ENCODE results near the gene ZNF219. TPM values are rescaled to one million over a fixed set of nuclear protein-coding genes. Genes with fewer than 3 reads are reported as not detected.

The ZNF219 gene
- total and polyA plus RNA-seq, 2 of the 13 experiments (the other 11 are each of a cell fraction or from before 2014, with no cell fraction given), result 34.5 to 36.6 TPM

- TF ChIP-seq AKNA (CRISPR knock-in tag; IDR thresholded peaks at IDR 0.05; ENCODE audit: borderline replicate concordance), result no peak
- 0 out of 2 replicates have a peak, but pooled peaks have one; percentile 34 for TF ChIP-seq HOXA5 (CRISPR knock-in tag; IDR thresholded peaks at IDR 0.05)
- no peak for TF ChIP-seq PHB2 (IDR thresholded peaks at IDR 0.05; ENCODE audit: partially characterized antibody)
- TF ChIP-seq HNRNPK (IDR thresholded peaks at IDR 0.05; ENCODE audit: low read depth, low read length, poor library complexity, severe bottlenecking), result no peak
- no peak for TF ChIP-seq ZNF501 (CRISPR knock-in tag; IDR thresholded peaks at IDR 0.05)
- TF ChIP-seq SAP130 (CRISPR knock-in tag; IDR thresholded peaks at IDR 0.05; ENCODE audit: low read depth), result peak; percentile 59
- no peak for TF ChIP-seq ZKSCAN8 (CRISPR knock-in tag; IDR thresholded peaks at IDR 0.05; ENCODE audit: borderline replicate concordance)
- TF ChIP-seq RAD51 (IDR thresholded peaks at IDR 0.05; ENCODE audit: borderline replicate concordance), result no peak
- TF ChIP-seq ZNF446 (CRISPR knock-in tag; IDR thresholded peaks at IDR 0.05), result no peak
- no peak for TF ChIP-seq SSRP1 (CRISPR knock-in tag; IDR thresholded peaks at IDR 0.05)
- no peak for TF ChIP-seq TERF1 (CRISPR knock-in tag; IDR thresholded peaks at IDR 0.05)
- no peak for TF ChIP-seq PTBP1 (IDR thresholded peaks at IDR 0.05; ENCODE audit: low read depth, low read length, poor library complexity, severe bottlenecking)
- 0 out of 2 replicates have a peak, but pooled peaks have one; percentile 34 for TF ChIP-seq ZBTB49 (CRISPR knock-in tag; IDR thresholded peaks at IDR 0.05; ENCODE audit: borderline replicate concordance)
- no peak for TF ChIP-seq ZNF652 (CRISPR knock-in tag; IDR thresholded peaks at IDR 0.05; ENCODE audit: borderline replicate concordance, low read depth)
- TF ChIP-seq HDAC6 (IDR thresholded peaks at IDR 0.05; ENCODE audit: low read depth, low read length), result no peak
- no peak for TF ChIP-seq RNF219 (CRISPR knock-in tag; IDR thresholded peaks at IDR 0.05)
- TF ChIP-seq SATB2 (CRISPR knock-in tag; IDR thresholded peaks at IDR 0.05), result peak; percentile 80; the same call in 1 of the 2 replicates
- TF ChIP-seq PHF20 (CRISPR knock-in tag; IDR thresholded peaks at IDR 0.05), result no peak
These were observed 2.8 kb downstream of the ZNF219 start (continued) for GRCh38 chr14:21095430-21096205.

Measured in HepG2 (cell line).